ENCODE results near the gene USP5. TPM values are rescaled to one million over a fixed set of nuclear protein-coding genes. Genes with fewer than 3 reads are reported as not detected.
A peak's percentile ranks its signal among the peaks of the same experiment; 100 is the strongest.
"Not testable (repeated sequence)": the region's sequence is repeated elsewhere in the genome, so short reads cannot be mapped to it uniquely, and the experiment has no call there.

The USP5 gene
- total RNA-seq, 4 donors from 2014 or later, result 50.6 to 60.0 (median 54.0) TPM

GRCh38 chr12:6903722-6904121 is 51.8 kb downstream of the USP5 start:
- H3K27ac ChIP-seq, result no peak overlapping the region
- 84% methylated on average over 1 of the region's 1 CpG; no CpG with 5 or more reads in 1 of the 2 donors for WGBS, 2 donors
- peaks cover 0 to 15% (median 0%) of the 10 kb centered on the region in 3 donors for H3K36me3 ChIP-seq
- peaks cover 0 to 27% (median 9%) of the 10 kb centered on the region in 3 donors for H3K4me1 ChIP-seq
- H3K4me3 ChIP-seq, result no peak overlapping the region
- DNase-seq, result no peak
- H3K9me3 ChIP-seq, result no peaks in the 10 kb centered on the region
- no peak for TF ChIP-seq POLR2A (IDR thresholded peaks at IDR 0.05)
- TF ChIP-seq CTCF (IDR thresholded peaks at IDR 0.05), result no peak
- intact Hi-C loops (cut with DNase I), result no loop called here
- H3K27me3 ChIP-seq, result no peaks in the 10 kb centered on the region

GRCh38 chr12:6904280-6905276 is 52.6 kb downstream of the USP5 start, which contains the start of gene LRRC23:
Gene LRRC23 (plus strand): TSS chr12:6904822. CDS start chr12:6905634, 812 bp downstream.
- 4 to 5% methylated on average over 23 to 32 of the region's 34 CpGs for WGBS, 2 donors
- Histone ChIP-seq H3K27me3 (no peaks in the 10 kb centered on the region), H3K36me3 (peaks cover 0 to 15% (median 0%) of the 10 kb centered on the region in 3 donors), H3K4me1 (peaks cover 0 to 25% (median 9%) of the 10 kb centered on the region in 3 donors), H3K27ac (peak within 1 kb of the TSS; percentile 81 to 87 (median 84)), H3K4me3 (peak within 1 kb of the TSS; percentile 56 to 83 (median 66)), H3K9me3 (no peaks in the 10 kb centered on the region)
- DNase-seq, result peak; percentile 78
- TF ChIP-seq CTCF (IDR thresholded peaks at IDR 0.05) (peak in 1 of 6 experiments; percentile 30), POLR2A (IDR thresholded peaks at IDR 0.05) (peak in 1 of 4 donors; percentile 56)
- intact Hi-C loops (cut with DNase I), result no loop called here

GRCh38 chr12:6905414-6906040 is 53.6 kb downstream of the USP5 start:
- peak overlapping the region; percentile 56 to 83 (median 66) for H3K4me3 ChIP-seq
- WGBS, 2 donors, result 62 to 66% methylated on average over 5 of the region's 5 CpGs
- intact Hi-C loops (cut with DNase I), result no loop called here
- no peak for DNase-seq
- peaks cover 0 to 15% (median 0%) of the 10 kb centered on the region in 3 donors for H3K36me3 ChIP-seq
- no peak for TF ChIP-seq CTCF (IDR thresholded peaks at IDR 0.05)
- TF ChIP-seq POLR2A (IDR thresholded peaks at IDR 0.05), result no peak
- no peaks in the 10 kb centered on the region for H3K27me3 ChIP-seq
- H3K9me3 ChIP-seq, result no peaks in the 10 kb centered on the region
- H3K4me1 ChIP-seq, result peaks cover 0 to 17% (median 9%) of the 10 kb centered on the region in 3 donors
- peak overlapping the region; percentile 81 to 87 (median 84) for H3K27ac ChIP-seq

GRCh38 chr12:6908141-6908540 is 56.2 kb downstream of the USP5 start:
- intact Hi-C loops (cut with DNase I); H3K27ac ChIP-seq; H3K9me3 ChIP-seq; H3K4me3 ChIP-seq; H3K27me3 ChIP-seq; DNase-seq: not testable (repeated sequence)
- 93 to 100% methylated on average over 1 to 11 of the region's 11 CpGs for WGBS, 2 donors
- Histone ChIP-seq H3K36me3 (peaks cover 0 to 15% (median 0%) of the 10 kb centered on the region in 3 donors), H3K4me1 (peaks cover 0 to 17% (median 9%) of the 10 kb centered on the region in 3 donors)

- H3K36me3 ChIP-seq, result peaks cover 0 to 15% (median 0%) of the 10 kb centered on the region in 3 donors
- H3K4me1 ChIP-seq, result peaks cover 6 to 21% (median 12%) of the 10 kb centered on the region in 3 donors
- H3K9me3 ChIP-seq, result no peaks in the 10 kb centered on the region
- no peak overlapping the region for H3K4me3 ChIP-seq
- WGBS, 2 donors, result 85 to 90% methylated on average over 3 to 4 of the region's 4 CpGs
- no peak for DNase-seq
- intact Hi-C loops (cut with DNase I), result no loop called here
- TF ChIP-seq POLR2A (IDR thresholded peaks at IDR 0.05) (no peak), CTCF (IDR thresholded peaks at IDR 0.05) (no peak)
- H3K27ac ChIP-seq, result no peak overlapping the region
- H3K27me3 ChIP-seq, result peaks cover 0 to 10% (median 0%) of the 10 kb centered on the region in 4 donors
Measured at GRCh38 chr12:6909421-6910145, 57.6 kb downstream of the USP5 start.

Measured in esophagus squamous epithelium (tissue), 5 donors.